ENCODE data around the gene BUD23. TPM values are rescaled to one million over a fixed set of nuclear protein-coding genes. Genes with fewer than 3 reads are reported as not detected.
A peak's percentile ranks its signal among the peaks of the same experiment; 100 is the strongest.

The BUD23 gene
- total and polyA plus RNA-seq, 2 experiments from 2014 or later = 62.1 to 117 TPM

GRCh38 chr7:73703225-73703624 lies 19.8 kb downstream of the BUD23 start:
- Histone ChIP-seq H3K36me3 (ENCODE audit: insufficient read depth) (peaks cover 7% of the 10 kb centered on the region), H4K20me1 (replicated peaks; ENCODE audit: insufficient read depth) (no peaks in the 10 kb centered on the region), H3K4me3 (peak overlapping the region; percentile 54), H3K4me2 (peak overlapping the region; percentile 85), H3F3A (replicated peaks; ENCODE audit: low read depth) (0 out of 2 replicates have a peak, but pooled peaks cover 8% of the 10 kb centered on the region), H3K9me2 (ENCODE audit: insufficient read depth) (no peaks in the 10 kb centered on the region), H2AFZ (no peak overlapping the region), H3K4me1 (ENCODE audit: insufficient read depth) (peaks cover 15% of the 10 kb centered on the region), H3K79me2 (replicated peaks; ENCODE audit: insufficient read depth) (no peaks in the 10 kb centered on the region), H3K27ac (ENCODE audit: low read depth) (no peak overlapping the region), H3K27me3 (ENCODE audit: insufficient read depth) (no peaks in the 10 kb centered on the region)
- peak; percentile 2; the same call in 2 of the 3 replicates for ATAC-seq
- DNase-seq (ENCODE audit: low spot score) = no peak
- Mint-ChIP-seq H3K4me1 (peaks cover 33% of the 10 kb centered on the region), H3K9me3 (no peaks in the 10 kb centered on the region; the same call in 2 of the 3 replicates), H3K36me3 (ENCODE audit: low read depth) (peaks cover 18% of the 10 kb centered on the region), H3K27ac (no peak overlapping the region), H3K4me3 (peak overlapping the region; percentile 63), H3K27me3 (ENCODE audit: insufficient read depth, low read depth, poor library complexity) (peaks cover 23% of the 10 kb centered on the region)
- TF ChIP-seq EZH2 (IDR thresholded peaks at IDR 0.05; ENCODE audit: low read depth, unreplicated experiment) (no peak), REST (IDR thresholded peaks at IDR 0.05; ENCODE audit: unreplicated experiment) (no peak), ZNF114 (CRISPR knock-in tag; IDR thresholded peaks at IDR 0.05) (no peak), ZNF331 (CRISPR knock-in tag; IDR thresholded peaks at IDR 0.05; ENCODE audit: low read depth) (no peak), EZH2phosphoT487 (IDR thresholded peaks at IDR 0.05; ENCODE audit: unreplicated experiment) (no peak), STAT1 (IDR thresholded peaks at IDR 0.05; ENCODE audit: unreplicated experiment) (no peak), CREB1 (CRISPR knock-in tag; IDR thresholded peaks at IDR 0.05; ENCODE audit: low read depth) (no peak), CTCF (conservative IDR thresholded peaks at IDR 0.05; ENCODE audit: low read depth in 2 of 2) (no peak), NANOG (IDR thresholded peaks at IDR 0.05; ENCODE audit: borderline replicate concordance) (no peak), POLR2AphosphoS5 (IDR thresholded peaks at IDR 0.05; ENCODE audit: low read depth) (no peak)

Measured in GM23338 (cell line).